ENCODE results near the gene ENOPH1.
A peak's percentile ranks its signal among the peaks of the same experiment; 100 is the strongest.
"Not testable (repeated sequence)": the region's sequence is repeated elsewhere in the genome, so short reads cannot be mapped to it uniquely, and the experiment has no call there.

ENOPH1 gene

DNA sequence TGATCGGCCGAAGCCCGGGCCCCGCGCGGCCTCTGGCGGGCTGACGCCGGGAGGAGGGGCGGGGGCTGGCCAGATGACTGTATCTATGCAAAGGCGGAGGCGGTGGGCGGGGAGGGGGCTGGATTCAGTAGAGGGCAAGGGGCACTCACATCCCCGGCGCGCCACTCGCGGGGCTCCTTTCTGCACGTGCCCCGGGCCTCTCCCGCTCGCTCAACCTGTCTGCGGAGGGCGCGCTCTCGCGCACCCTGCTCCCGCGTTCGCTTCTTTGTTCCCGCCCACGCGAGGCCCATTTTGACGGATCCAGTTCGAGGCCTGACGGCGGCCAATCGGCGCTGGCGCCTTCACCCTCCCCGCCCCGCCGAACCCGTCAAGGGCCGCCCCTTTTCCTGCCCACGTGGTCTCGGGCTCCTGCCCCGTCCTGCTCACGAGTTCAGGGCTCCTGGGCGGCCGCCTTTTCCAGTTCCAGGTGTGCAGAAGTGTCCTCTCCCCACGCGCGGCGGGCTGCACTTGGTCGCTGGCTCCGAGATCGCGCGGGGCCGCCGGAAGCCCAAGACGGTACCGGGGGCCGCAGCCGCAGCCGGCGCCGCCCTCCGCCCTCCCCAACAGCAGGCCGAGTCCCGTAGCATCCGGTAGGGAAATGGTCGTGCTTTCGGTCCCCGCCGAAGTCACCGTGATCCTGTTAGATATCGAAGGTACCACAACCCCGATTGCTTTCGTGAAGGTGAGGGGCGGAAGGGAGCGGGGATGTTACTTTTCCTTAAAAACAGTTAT is at the start of gene ENOPH1, which contains the start of gene HNRNPDL:
Gene ENOPH1, plus strand, starts transcription at position 398 of the 771 bp plus-strand sequence. Its CDS starts 240 bp downstream, at position 638.
Gene HNRNPDL, minus strand, starts transcription at position 270 of the 771 bp plus-strand sequence. CDS start 772 bp downstream, outside the sequence.
- H3K4me3 ChIP-seq (ENCODE audit: low read depth, low read length) = peak within 1 kb of the TSS; percentile 99

DNA sequence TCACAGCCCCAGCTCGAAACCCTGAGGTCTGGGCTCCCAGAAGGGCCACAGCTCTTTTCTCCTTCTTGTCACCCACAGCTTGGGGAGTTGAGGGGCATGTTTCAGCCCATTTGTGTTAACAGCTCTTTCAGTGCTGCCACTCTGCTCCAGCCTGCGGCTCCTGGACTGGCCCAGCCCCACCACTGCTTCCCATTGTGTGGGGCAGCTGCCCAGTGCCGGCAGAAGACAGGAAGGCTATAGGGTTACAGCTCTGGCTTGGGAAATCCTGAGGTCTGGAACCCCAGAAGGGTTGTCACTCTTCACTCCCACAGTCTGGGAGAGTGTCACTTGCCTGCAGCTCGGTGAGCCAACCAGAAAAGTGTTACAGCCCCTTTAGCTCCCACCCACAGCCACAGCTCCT is 49.6 kb upstream of the ENOPH1 start:
- H3K4me3 ChIP-seq (ENCODE audit: low read depth, low read length) = no peak overlapping the region

DNA sequence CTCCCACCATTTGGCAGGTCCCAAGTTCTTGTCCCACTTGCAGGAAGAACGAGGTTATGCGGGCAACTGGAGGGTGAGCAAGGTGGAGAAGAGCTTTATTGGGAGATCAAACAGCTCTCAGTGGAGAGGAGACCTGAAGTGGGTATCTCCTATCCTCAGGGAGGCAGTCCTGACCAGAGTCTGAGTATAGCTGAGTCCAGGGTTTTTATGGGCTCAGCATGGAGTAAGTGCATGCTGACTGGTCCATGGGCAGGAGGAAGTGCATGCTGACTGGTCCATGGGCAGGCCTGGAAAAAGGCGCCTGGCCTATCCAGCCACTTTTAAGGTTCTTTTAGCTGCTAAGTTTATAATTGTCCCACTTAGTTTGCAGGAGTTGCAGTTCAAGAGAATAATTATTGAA is 49.2 kb upstream of the ENOPH1 start:
- no peak overlapping the region for H3K4me3 ChIP-seq (ENCODE audit: low read depth, low read length)

DNA sequence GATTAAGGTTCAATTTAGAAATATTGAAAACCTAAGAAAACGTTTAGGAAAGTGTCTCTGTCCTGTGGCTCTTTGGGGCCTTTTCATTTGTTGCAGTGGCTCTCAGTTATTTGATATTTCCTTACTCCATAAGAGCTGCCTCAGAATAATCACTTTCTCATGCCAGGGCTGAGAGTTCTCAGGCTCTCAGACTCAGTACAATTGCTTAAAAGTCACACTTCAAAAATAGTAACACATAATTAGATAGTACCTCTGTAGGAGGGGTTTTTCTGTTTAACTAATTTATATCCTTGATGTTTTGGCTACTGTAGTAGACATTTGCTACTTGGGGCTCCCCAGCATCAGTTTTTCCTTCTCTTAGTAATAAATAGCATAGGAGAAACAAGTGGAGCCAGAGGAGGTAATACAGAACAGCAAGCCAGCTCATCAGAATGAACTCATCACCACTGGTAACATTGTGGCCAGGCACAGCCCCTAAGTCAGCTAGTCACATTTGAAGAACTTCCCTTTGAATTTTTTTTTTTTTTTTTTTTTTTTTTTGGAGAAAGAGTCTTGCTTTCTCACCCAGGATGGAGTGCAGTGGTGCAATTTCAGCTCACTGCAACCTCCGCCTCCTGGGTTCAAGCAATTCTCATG is 48.6 kb upstream of the ENOPH1 start:
- no peak overlapping the region for H3K4me3 ChIP-seq (ENCODE audit: low read depth, low read length)

DNA sequence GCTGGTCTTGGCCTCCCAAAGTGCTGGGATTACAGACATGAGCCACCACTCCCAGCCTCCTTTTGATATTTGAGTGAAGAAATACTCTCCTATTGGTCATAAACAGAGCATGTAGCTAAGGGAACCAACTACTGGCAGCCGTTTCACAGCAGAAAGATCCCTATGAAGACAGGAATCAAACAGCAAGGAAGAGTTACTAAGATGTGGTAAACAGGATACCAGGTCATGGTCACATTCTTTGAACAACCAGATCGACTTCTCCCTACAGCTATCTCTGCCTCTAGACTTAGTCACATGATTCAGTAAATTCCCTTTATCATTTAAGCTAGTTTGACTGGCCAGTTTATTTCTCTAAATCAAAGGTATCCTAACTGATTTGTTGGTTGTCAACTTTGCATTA is 47.6 kb upstream of the ENOPH1 start:
- H3K4me3 ChIP-seq (ENCODE audit: low read depth, low read length) = no peak overlapping the region

DNA sequence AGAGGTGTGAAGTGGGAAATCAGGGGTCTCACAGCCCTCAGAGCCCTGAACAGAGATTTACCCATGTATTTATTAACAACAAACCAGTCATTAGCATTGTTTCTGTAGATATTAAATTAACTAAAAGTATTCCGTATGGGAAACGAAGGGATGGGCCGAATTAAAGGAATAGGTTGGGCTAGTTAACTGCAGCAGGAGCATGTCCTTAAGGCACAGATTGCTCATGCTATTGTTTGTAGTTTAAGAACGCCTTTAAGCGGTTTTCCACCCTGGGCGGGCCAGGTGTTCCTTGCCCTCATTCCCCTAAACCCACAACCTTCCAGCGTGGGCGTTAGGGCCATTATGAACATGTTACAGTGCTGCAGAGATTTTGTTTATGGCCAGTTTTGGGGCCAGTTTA is 44.1 kb upstream of the ENOPH1 start:
- not testable (repeated sequence) for H3K4me3 ChIP-seq (ENCODE audit: low read depth, low read length)

DNA sequence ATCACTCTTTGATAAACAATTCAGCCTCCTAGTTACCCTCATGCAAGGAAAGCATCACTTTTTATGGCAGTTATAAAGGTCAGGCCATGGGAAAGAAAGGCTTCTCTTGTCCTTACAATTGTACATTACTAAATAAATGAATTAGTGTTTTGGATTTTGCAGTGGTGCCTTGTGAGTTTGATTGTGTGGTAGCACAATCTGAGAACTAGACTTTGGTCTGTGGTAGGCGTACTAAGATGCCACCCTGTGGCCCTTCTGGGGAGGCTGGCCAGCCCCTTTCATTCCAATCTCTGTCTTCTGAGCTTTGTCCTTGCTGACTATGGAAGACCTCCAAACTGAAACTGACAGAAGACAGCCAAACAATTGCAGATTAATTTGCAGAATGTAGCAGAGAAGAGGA is 42.0 kb upstream of the ENOPH1 start:
- no peak overlapping the region for H3K4me3 ChIP-seq (ENCODE audit: low read depth, low read length)

DNA sequence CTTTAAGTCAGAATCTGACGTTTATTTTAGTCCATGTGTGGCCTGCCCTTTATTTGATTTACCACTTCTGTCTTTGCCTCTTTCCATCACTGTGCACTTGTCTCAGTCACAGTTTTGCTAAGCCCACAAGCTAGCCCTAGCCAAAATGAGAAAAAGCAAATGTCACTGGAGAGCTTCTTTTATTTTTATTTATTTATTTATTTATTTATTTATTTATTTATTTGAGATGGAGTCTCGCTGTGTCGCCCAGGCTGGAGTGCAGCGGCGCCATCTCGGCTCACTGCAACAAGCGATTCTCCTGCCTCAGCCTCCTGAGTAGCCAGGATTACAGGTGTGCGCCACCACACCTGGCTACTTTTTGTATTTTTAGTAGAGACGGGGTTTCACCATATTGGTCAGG is 40.3 kb upstream of the ENOPH1 start:
- not testable (repeated sequence) for H3K4me3 ChIP-seq (ENCODE audit: low read depth, low read length)

DNA sequence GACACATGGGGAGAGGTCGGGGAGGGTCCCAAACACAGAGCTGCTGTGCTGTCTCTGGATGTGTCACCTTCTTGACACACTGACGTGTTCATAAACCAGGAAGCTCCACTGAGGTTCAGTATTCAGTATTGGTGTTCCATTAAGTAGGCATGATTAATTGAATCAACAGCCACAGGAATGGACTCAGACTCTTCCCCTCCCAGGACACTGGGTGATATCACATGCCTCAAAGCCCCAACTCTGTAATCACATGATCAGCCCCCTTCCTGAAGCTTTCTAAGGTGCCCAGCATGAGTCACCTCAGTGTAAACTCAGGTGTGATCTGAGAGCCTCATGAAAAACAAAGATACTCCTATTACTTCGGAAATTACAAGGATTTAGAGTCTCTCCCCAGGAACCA is 35.5 kb upstream of the ENOPH1 start:
- no peak overlapping the region for H3K4me3 ChIP-seq (ENCODE audit: low read depth, low read length)

DNA sequence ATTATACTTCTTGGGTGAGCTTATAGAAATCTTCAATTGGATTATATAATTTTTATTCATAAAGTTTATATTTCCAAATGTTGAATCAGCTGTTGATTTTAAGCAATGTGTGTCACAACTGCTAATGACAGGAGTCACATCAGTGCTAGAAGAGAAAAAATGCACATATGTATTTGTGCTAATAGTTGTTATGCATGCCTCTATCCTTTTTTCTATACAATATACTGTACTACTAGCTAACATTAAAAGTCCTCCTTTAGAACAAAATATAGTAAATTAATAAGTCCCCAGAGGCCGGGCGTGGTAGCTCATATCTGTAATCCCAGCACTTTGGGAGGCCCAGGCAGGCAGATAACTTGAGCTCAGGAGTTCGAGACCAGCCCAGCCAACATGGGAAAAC is 32.9 kb upstream of the ENOPH1 start:
- no peak overlapping the region for H3K4me3 ChIP-seq (ENCODE audit: low read depth, low read length)

DNA sequence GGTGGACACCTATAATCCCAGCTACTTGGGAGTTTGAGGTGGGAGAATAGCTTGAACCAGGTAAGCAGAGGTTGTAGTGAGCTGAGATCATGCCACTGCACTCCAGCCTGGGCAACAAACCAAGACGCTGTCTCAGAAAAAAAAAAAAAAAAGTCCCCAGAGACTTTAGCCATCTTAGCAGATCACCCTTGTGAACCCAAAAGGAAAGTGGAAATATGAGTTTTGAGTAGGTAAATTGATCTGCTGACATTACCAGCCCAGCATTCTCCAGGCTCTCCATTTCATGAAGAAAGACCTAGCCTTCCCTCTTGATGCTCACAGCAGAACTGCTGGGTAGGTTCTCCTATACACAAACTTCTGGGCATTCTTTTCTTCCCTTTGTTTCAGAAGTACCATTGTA is 32.1 kb upstream of the ENOPH1 start:
- H3K4me3 ChIP-seq (ENCODE audit: low read depth, low read length) = no peak overlapping the region

DNA sequence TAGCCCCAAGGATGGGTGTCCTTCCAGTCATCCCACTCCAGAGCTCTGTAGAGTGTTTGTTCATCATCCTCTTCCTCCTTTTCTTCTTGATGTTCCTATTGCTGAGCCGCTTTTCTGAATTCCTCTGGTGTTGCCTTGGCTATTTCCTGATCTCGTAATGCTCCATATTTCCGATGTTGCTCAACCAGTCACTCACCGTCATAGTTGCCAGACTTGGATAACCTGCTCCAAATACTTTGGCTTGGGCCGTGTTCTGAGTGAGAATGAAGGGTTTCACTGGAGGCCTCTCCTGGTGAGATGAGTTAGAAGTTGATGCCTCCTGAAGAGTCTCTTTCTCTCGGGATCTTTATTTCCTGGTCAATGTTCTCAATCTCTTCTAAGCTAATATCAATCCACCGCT is 28.8 kb upstream of the ENOPH1 start:
- no peak overlapping the region for H3K4me3 ChIP-seq (ENCODE audit: low read depth, low read length)

DNA sequence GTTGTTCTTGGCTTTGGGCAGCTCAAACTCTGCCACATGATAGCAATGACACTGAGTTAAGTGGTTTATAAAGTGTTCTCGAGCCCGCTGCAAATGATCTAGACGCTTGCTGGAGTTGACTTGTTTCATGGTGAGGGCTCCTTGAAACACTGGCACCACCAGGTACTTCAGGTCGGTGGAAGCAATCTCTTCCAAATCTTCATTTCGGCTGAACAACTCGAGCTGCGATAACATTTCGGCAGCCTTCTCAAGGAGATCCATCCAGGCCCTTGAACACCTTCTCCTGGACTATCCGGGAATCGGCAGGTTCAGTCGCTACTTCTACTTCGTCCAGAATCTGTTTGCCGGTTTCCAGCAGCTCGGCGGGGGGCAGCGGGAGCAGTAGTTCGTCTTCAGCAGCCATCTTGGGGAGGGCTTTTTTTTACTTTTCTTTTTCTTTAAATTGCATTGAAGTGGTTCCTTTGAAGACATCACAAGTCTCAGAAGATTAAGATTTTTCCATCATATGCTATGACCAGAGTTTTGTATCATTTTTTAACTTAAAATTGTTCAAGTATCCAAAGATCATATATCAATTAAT is 28.1 kb upstream of the ENOPH1 start:
- H3K4me3 ChIP-seq (ENCODE audit: low read depth, low read length) = no peak overlapping the region

DNA sequence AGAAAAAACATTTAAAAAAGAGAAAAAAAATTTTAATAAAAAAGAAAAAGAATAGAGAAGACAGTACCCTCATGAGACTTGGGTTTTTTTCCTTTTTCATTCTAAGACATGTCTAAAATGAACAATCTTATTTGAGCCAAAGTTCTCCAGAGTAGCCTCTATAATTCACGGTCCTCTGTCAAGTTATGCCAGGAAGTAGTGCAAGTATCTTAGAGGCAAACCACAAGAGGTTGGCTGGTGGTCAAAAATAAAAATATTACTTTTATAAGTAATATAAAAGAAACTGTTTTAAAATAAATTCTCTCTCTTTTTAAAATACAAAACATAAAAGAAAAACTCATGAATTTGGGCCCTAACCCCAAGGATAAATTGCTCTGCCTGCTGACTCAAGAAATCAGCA is 26.7 kb upstream of the ENOPH1 start:
- no peak overlapping the region for H3K4me3 ChIP-seq (ENCODE audit: low read depth, low read length)

DNA sequence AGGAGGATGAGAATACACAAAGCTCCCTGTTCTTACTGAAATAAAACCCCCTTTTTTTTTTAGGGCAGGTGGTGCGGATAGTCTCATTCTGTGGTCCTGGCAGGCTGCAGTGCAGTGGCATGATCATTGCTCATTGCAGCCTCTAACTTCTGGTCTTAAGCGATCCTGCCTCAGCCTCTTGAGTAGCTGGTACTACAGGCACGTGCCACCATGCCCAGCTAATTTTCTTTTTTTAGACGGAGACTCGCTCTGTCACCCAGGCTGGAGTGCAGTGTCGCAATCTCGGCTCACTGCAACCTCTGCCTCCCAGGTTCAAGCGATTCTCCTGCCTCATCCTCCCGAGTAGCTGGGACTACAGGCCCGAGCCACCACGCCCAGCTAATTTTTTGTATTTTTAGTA is 15.3 kb upstream of the ENOPH1 start:
- H3K4me3 ChIP-seq (ENCODE audit: low read depth, low read length) = not testable (repeated sequence)

DNA sequence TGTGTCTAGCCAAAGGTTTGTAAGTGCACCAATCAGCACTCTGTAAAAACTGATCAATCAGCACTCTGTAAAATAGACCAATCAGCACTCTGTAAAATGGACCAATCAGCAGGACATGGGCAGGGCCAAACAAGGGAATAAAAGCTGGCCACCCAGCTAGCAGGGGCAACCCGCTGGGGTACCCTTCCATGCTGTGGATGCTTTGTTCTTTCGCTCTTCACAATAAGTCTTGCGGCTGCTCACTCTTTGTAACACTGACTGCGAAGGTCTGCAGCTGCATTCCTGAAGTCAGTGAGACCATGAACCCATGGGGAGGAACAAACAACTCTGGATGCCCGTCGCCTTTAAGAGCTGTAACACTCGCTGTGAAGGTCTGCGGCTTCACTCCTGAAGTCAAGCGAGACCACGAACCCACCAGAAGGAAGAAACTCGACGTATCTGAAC is 14.4 kb upstream of the ENOPH1 start:
- H3K4me3 ChIP-seq (ENCODE audit: low read depth, low read length) = no peak overlapping the region

DNA sequence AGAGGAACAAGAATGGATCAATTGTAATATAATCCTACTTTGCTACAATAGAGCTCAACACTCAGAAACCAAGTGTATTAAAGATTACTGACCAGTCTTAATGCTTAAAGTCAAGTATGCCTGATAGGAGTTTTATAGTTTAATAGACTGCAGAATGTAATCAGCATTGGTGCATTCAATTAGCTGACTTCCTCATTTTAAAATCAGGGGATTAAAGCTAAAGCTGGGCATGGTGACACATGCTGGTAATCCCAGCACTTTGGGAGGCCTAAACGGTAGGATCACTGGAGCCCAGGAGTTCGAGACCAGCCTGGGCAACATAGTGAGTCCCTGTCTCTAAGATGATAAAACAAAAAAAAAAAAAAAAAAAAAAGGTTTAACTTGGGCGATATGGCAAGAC is 10.9 kb upstream of the ENOPH1 start:
- no peak overlapping the region for H3K4me3 ChIP-seq (ENCODE audit: low read depth, low read length)

DNA sequence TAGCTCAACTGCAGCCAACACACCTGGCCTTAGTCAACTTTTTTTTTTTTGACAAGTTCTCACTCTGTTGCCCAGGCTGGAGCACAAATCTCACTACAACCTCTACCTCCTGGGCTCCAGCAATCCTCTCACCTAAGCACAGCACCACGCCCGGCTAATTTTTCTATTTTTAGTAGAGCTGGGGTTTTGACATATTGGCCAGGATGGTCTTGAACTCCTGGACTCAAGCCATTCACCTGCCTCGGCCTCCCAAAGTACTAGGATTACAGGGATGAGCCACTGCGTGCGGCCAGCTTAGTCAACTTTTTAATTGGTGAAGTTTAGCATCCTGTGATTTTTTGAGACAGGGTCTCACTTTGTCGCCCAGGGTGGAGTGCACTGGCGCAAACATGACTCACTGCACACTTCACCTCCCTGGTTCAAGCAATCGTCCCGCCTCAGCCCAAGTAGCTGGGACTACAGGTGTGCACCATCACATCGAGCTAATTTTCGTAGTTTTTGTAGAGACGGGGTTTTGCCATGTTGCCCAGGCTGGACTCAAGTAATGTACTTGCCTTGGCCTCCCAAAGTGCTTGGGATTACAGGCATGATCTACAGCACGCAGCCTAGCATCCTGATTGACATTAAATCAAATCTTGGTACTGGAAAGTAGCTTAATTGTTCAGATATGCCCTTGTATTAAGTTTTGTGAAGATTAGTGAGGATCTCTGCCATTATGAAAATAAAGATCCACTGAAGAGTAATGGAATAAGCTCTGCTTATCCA is 8.4 kb upstream of the ENOPH1 start:
- H3K4me3 ChIP-seq (ENCODE audit: low read depth, low read length) = no peak overlapping the region

DNA sequence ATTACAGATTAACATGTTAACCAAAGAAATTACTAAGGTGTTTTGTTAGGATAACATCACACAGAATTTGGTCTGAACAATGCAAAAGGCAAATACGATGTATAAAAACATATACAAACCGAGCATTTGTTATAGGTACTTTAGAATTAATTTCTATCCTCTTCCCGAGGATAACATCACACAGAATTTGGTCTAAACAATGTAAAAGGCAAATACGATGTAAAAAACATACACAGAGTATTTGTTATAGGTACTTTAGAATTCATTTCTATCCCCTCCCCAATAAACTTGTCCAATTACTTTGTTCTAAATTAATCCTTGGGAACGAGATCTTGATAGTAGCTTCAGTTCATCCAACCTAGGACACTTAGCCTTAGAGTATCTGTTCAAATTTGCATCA is 7.8 kb upstream of the ENOPH1 start:
- no peak overlapping the region for H3K4me3 ChIP-seq (ENCODE audit: low read depth, low read length)

DNA sequence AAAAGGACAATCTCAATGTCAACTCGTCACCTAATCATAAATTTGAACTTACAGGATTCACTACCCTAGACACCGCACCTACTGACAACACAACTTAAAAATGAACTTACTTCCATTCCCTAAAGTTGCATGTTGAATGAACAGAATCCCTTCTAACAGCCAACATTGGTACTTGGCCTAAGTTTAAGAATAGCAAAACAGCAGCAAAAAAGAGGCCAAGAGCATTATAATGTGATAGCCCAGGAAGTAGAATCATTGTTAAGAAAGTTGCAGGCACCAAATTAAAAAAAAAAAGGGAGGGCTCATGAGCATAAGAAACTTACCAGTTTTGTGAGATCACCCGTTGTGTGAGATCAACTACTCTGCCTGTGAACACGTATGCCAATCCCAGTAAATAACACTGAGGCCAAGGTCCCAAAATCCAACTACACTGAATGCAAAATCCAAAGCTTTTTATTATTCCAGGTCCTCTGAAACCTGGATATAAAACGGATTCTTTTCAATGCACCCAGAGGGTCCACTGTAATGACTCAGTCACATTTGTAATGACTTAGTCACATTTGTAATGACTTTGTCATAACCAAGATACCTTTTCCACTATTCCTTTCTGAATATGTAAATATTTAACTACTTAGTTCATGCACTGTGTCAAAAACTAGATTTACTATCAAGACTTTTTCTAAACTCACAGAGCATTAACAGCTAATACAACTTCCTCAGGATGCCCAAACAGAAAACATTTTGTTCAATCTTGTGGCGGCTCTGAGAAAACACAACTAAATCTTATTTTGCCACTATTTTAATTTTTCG is 6.9 kb upstream of the ENOPH1 start:
- H3K4me3 ChIP-seq (ENCODE audit: low read depth, low read length) = no peak overlapping the region

DNA sequence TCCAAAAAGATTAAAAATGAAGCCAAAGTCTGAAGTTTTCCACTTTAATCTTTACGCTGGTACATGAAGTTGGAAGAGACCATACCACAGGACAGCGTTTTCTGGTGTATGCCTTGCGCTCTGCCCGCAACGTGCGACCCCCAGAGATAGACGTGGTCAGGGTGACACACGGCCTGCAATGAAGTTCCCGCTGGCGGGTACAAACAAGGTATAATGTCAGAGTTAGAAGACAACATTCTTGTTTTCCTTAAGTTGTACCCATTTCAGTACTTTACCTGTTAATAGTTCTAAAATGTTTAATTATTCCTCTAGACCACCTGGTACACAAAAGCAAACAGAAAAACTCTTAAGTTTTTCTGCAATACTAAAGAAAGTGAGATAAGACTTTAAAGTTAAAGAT is 4.9 kb upstream of the ENOPH1 start:
- no peak overlapping the region for H3K4me3 ChIP-seq (ENCODE audit: low read depth, low read length)

Data from iPS-11a (cell line).